OCI-M2 (cell line): ENCODE measurements around the gene OTOF.

Source experiments
- DNase-seq: peaks from one replicate; lab custom pipeline; 2025; ENCODE audit not compliant: unreplicated experiment; lab: John Stamatoyannopoulos, UW

Gene OTOF

DNA sequence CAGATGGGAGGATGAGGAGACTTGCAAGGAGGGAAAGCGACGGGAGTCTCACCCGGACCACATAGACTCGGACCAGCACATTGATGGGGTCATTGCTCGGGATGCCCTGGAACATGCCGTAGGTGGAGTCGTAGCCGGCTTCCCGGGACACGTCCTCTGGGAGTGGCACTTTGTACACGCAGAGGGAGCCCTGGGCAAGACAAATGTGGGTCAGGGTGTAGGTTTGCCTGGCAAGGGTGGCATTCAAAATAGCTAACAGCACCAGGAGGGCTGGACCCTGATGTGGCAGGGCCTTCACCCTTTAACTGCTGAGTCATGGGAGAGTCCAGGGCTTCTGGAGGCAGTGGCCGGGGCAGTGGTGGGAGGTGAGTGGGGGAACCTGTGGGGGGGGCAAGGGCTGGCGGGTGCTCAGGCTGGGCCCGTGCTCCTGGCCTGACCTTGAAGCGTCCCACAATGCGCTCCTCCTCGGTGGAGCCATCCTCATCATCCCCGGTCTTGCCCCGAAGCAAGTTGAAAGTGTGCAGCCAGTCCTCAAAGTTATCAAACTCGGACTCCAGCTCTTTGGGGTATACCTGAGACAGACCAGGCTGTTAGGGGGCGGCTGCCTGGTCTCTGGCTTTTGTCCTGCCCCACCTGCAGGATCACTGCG lies 11.1 kb downstream of the OTOF start:
- DNase-seq = no peak

GRCh38 chr2:26465981-26466471 lies 11.9 kb downstream of the OTOF start:
- DNase-seq = no peak

DNA sequence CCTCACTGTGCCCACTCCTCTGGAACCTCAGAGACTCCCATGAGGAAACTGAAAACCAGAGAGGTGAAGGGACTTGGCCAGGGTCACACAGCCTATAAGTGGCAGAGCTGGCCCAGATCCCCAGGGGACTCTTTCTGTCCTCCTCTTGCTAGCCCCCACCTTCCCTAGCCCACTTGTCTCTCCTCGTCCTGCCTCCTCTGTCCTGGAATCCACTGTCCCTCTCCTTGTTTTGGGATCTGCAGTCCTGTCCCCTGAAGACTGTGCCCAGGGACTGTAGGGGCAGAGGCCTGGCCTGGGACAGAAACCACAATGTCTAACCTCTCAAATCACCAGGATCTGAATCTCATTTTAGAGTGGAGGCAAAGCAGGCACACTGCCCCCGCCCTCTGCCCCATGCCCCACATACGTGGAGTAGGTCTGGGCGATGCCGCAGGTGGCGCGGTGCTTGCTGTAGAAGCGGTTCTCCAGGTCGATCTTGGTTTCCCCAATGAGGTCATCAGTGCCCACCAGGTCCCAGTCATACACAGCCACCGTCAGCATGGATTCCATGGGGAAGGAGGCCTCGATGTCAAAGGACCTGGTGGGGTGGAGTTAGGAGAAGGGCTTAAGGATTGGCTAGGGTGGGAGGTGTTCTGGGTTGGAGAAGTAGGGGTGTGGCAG lies 12.5 kb downstream of the OTOF start:
- DNase-seq = no peak

DNA sequence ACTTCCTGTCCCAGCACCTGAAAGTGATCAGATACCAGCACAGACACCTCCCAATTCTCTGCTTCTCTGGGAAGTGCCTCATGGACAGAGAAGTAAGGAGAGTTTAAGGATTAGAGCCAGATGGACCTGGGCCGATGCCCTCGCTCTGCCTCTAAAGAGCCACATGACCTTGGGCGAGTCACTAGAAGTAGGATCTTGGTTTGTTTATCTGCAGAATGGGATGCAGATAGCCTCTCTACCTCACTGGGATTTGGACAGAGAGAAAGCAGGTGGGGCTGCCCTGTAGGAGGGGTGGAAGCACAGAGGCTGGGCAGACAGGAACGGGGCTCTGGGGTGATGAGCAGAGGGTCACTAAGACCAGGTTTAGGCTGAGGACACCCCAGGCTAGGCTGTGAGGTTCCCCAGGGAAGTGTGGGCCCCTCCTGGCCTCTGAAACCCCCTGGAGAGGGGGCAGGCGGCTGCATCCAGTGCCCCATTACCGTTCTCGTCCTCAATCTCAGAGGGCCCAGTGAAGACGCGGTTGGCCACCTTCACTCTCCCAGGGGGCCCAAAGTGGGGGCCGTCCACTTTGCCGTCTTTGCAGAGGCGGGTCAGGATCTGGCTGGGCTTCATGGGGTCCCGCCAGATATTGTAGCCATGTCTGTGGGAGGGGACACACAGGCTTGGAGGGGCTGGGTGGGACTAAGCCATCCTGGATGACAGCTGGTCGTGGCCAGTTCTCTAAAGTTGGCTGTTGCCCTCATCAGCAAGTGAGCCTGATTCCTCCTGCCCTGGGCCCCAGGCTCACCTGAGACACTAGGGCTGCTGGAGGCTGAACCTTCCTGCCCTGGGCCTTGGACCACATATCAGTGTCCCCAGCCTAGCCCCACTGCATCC lies 13.3 kb downstream of the OTOF start:
- no peak for DNase-seq

DNA sequence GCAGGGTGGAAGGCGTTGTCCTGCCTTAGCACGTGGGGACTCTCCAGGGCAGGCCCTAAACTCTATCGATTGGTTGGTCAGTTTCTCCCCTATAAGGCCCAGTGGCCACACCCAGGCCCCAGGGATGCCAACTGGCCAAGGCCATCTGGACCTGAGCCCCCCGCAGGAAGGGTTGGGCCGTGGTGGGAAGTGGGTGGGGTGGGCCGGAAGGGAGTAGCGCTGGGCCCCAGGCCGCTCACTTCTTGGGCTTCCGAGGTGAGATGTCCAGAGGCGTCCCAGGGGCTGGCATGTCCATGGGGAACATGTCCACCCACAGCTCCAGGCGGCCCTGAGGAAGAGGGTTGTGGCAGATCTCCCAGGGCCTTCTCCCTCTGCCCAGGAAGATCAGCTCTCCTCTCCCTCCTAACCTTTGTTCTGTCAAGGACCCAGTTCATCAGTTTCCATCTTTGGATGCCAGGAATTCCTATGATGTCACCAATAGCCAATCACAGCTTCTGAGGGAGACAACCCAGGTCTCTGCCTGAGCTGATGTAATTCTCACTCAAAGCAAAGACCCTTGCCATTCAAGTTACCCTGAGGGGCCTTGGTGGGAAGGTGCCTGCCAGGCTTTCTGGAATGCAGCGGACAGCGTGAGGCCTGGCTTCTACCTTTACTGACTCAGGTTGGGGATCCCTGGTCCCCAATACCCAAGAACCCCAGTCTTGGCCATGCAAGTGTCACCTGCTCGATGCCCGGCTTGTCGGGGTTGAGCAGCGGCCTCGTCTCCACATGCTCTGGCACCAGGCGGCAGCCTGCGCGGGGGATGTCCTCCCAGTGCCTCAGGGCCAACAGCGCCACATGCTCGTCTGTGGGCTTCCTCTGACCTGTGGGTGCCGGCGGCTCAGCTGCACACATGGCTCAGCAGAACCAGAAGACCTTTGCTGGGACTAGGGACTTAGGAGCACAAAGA lies 14.4 kb downstream of the OTOF start:
- DNase-seq = no peak

- no peak for DNase-seq
Measured at GRCh38 chr2:26462511-26463243, 15.2 kb downstream of the OTOF start.

DNA sequence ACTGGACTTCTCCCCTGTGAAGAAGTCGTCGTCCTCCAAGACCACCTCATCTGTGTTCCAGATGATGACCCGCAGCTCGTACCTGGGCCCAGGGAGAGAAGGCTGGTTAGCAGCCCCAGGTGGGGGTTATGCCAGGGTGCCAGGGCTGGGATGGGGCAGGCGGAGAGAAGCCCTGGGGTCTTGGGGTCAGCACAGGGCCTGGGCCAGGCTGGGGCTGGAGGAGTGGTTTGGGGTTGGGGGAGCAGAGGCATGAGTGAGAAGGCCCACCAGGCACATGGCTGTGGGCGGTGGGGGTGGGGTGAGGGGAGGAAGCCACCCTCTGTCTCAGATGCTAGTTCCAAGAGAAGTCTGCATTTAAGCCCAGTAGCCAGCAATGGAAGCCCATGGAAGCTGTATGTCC lies 15.8 kb downstream of the OTOF start:
- DNase-seq = no peak

DNA sequence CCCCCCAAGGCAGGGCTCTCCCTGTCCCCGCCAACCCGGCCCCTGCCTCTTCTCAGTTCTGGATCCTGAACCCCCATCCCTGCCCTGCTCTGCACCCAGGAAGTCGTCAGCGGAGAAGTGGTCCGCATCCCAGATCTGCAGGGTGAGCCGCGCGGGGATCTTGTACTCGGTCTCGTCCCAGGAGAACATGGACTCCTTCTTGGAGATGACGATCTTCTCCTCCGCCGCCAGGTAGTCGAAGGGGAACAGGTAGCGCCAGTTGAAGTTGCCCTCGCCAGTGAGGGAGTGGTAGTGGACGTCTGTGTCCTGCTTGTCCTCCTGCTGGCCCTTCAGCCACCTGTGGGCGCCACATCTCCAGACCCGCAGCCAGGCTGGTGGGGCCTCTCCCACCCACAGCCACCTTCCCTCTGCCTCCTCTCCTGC lies 16.3 kb downstream of the OTOF start:
- no peak for DNase-seq

- DNase-seq = no peak
Measured at GRCh38 chr2:26460613-26461031, 17.3 kb downstream of the OTOF start.

DNA sequence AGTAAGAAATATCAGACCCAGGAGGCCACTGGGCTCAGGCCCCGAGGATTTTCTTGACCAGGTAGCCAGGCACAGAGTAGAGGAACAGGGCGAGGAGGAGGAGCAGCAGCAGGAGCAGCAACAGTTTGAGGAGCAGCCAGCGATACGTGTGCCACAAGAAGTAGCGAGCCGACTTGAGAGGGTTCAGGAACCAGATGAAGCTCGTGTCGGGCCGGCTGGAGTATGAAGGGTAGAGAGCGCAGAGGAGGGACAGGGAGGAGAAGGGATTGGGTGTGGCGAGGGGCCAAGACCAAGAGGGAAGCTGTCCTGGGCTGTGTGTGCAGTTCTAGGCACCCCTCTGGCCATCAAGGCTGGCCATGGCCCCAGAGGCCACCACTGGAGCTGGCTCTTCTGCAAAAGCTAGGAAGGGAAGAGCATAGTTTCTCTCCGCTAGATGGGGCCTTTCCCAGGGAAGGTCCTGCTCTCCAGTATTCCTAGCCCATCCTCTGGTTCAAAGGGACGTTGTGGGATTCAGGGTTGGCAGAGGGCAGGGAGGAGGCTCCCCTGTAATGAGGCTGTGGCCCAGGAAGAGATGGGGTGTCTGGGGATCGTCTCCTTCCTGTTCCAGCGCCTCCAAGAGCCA lies 17.8 kb downstream of the OTOF start:
- DNase-seq = no peak

DNA sequence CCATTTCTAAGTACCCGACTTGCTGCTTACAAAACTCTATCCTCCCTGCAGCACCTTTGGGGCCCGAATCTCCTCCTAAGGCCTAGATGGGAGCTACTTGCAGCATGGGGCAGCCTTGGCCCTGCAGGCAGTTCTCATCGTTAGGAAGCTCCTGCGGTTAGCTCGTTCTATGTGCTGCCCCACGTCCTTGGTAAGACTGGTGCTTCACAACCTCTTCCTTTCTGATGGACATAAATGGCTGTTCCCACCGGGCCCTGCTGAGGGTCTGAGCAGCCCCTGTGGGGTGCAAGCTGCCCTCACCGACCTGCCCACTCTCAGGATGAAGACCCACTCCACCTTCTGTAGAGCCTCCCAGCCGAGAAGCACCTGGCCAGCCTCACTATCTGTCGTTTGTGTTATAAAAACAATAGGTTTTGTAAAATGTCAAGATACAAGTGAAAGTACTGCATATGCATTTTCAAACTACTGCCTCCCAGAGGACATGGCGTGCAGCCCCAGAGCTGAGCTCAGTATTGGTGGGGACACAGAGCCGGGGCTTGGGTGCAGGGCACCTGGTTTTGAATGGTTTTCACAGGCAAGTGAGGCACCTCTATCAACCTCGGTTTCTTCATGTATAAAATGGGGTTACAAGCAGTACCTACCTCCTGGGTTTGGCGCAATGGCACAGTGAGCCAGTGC lies 19.4 kb downstream of the OTOF start:
- DNase-seq = no peak

DNA sequence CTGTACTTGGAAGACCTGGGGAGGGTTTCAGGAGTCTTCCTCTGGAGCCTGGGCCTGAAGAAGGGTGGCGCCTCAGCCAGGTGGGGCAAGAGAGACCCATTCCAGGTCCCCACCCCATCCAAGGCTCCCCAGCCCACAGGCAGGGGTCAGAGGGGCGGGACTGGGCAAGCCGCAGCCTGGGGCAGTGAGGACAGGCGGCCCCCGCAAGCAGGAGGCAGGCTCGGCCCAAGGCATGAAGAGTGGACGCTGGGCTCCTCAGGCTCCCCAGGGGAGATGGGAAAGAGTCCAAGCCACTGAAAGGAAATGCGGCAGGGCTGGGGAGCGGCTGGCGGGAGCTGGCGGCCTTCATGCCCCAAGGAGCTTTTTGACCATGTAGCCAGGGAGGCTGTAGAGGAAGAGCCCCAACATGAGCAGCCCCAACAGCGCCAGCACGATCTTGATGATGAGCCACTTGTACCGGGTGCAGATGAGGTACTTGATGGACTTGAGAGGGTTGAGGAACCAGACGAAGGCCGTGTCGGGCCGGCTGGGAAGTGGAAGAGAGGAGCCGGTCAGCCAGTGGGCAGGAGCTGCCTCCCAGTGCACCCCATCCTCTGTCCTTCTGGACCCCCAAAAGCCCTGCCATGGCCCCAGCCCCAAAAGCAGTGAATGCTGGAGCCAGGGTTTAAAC lies 20.1 kb downstream of the OTOF start:
- DNase-seq = no peak

DNA sequence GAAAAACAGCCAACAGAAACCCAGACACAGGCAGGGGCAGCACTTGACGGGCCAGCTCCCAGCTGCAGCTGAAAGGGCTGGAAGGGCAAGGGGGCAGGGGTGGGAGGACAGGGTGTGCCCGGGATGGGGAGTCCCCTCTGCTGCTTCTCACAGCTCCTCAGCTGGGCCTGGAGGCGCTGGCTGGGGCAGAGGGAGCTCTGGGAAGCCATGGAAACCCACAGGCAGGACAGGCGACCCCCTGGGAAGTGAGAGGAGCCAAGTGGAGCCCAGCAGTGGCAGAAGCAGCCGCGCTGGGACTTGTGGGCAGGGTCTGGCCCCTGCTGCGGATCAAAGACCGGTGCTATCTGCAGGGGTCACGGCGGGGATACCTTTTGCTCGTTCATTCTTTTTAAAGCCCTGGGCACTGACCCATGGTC lies 20.7 kb downstream of the OTOF start:
- DNase-seq = no peak

GRCh38 chr2:26456440-26457250 lies 21.3 kb downstream of the OTOF start:
- DNase-seq = no peak

DNA sequence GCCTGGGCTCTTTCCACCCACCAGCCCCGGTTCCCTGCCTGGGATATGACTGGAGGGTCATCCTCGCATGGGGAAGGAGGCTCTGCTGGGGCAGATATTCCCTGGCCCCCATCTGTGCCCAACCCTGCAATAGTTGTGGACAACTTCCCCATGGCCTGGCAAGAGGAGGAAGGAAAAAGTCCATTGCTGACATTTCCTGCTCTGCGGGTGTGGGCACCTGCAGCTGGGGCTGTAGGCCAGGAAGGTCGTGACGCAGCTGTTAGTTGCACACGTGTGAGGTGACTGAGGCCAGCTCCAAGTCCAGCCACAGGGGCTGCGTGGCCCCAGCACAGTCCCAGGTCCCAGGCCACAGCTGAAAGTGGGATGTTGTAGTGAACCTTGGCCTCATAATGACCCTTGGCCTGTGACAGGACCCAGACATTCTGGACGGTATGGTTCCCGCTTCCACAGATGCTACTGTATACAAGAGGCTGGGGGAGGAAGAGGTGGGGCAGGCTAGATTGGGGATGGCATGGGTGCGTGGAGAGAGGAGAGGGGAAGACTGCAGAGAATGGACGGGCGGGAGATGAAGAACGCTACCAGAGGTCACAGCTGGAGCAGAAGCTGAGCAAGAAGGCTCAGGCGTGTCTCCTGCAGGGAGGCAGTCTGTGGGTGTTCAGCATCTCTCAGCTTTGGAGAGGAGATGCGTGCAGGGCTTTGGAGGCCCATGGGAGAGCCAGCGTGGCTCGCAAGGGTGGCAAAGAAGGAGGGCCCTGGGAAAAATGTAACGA lies 22.1 kb downstream of the OTOF start:
- DNase-seq = no peak

- DNase-seq = no peak
Measured at GRCh38 chr2:26455037-26455669, 22.8 kb downstream of the OTOF start.
